ENCODE results near the gene MINDY4.

- no peak for TF ChIP-seq CTCF (IDR thresholded peaks at IDR 0.05)
- no peak for TF ChIP-seq POLR2AphosphoS5 (IDR thresholded peaks at IDR 0.05)
Measured at GRCh38 chr7:30843741-30844482, 72.7 kb downstream of the MINDY4 start.
